Astrocyte (in vitro differentiated cells and primary cell): ENCODE measurements around the gene CHMP1B.

Experiments used
- EZH2 ChIP-seq: IDR thresholded peaks from 2 replicates; pipeline ENCODE4 v1.6.1; 2012; ENCODE audit warnings: mild to moderate bottlenecking, low read length, inconsistent platforms; ENCODE audit not compliant: insufficient read depth
- TF ChIP-seq, protein P1 (sequence below): IDR thresholded peaks from 2 replicates; pipeline ENCODE4 v1.5.1; 2011; ENCODE audit warnings: low read depth, mild to moderate bottlenecking, inconsistent platforms, low read length, moderate library complexity; ENCODE audit not compliant: insufficient read depth

GRCh38 chr18:11821208-11821607, 30.0 kb upstream of the CHMP1B start:
- TF ChIP-seq, protein P1, sequence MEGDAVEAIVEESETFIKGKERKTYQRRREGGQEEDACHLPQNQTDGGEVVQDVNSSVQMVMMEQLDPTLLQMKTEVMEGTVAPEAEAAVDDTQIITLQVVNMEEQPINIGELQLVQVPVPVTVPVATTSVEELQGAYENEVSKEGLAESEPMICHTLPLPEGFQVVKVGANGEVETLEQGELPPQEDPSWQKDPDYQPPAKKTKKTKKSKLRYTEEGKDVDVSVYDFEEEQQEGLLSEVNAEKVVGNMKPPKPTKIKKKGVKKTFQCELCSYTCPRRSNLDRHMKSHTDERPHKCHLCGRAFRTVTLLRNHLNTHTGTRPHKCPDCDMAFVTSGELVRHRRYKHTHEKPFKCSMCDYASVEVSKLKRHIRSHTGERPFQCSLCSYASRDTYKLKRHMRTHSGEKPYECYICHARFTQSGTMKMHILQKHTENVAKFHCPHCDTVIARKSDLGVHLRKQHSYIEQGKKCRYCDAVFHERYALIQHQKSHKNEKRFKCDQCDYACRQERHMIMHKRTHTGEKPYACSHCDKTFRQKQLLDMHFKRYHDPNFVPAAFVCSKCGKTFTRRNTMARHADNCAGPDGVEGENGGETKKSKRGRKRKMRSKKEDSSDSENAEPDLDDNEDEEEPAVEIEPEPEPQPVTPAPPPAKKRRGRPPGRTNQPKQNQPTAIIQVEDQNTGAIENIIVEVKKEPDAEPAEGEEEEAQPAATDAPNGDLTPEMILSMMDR = no peak
- no peak for TF ChIP-seq EZH2
